ENCODE data around the gene RAB6C.
"Not testable (repeated sequence)": the region's sequence is repeated elsewhere in the genome, so short reads cannot be mapped to it uniquely, and the experiment has no call there.

Gene RAB6C

GRCh38 chr2:129998771-129999170, 19.3 kb downstream of the RAB6C start:
- not testable (repeated sequence) for H3K9ac ChIP-seq (ENCODE audit: low read length); H3K27me3 ChIP-seq (ENCODE audit: control insufficient read depth, insufficient read depth, low read length); H3K4me1 ChIP-seq (ENCODE audit: control insufficient read depth, low read depth, low read length); H3K4me3 ChIP-seq (ENCODE audit: low read length); H3K27ac ChIP-seq (ENCODE audit: low read length); H3K36me3 ChIP-seq (ENCODE audit: control insufficient read depth, low read depth, low read length); H3K9me3 ChIP-seq (ENCODE audit: control insufficient read depth, low read depth, low read length)

- H3K9me3 ChIP-seq (ENCODE audit: control insufficient read depth, low read depth, low read length); H3K4me3 ChIP-seq (ENCODE audit: low read length); H3K36me3 ChIP-seq (ENCODE audit: control insufficient read depth, low read depth, low read length): not testable (repeated sequence)
Measured at GRCh38 chr2:130005862-130006261, 26.4 kb downstream of the RAB6C start.

GRCh38 chr2:130016701-130017100, 37.2 kb downstream of the RAB6C start:
- not testable (repeated sequence) for H3K27me3 ChIP-seq (ENCODE audit: control insufficient read depth, insufficient read depth, low read length); H3K36me3 ChIP-seq (ENCODE audit: control insufficient read depth, low read depth, low read length); H3K4me1 ChIP-seq (ENCODE audit: control insufficient read depth, low read depth, low read length); H3K27ac ChIP-seq (ENCODE audit: low read length); H3K9me3 ChIP-seq (ENCODE audit: control insufficient read depth, low read depth, low read length); H3K9ac ChIP-seq (ENCODE audit: low read length); H3K4me3 ChIP-seq (ENCODE audit: low read length)

More at GRCh38 chr2:130005862-130006261, 26.4 kb downstream of the RAB6C start:
- not testable (repeated sequence) for H3K27ac ChIP-seq (ENCODE audit: low read length); H3K4me1 ChIP-seq (ENCODE audit: control insufficient read depth, low read depth, low read length); H3K9ac ChIP-seq (ENCODE audit: low read length)
- peaks cover 27% of the 10 kb centered on the region for H3K27me3 ChIP-seq (ENCODE audit: control insufficient read depth, insufficient read depth, low read length)

GRCh38 chr2:130019402-130019801, 39.9 kb downstream of the RAB6C start:
- H3K9me3 ChIP-seq (ENCODE audit: control insufficient read depth, low read depth, low read length), result no peaks in the 10 kb centered on the region
- H3K27me3 ChIP-seq (ENCODE audit: control insufficient read depth, insufficient read depth, low read length), result no peaks in the 10 kb centered on the region
- H3K36me3 ChIP-seq (ENCODE audit: control insufficient read depth, low read depth, low read length), result no peaks in the 10 kb centered on the region
- no peak overlapping the region for H3K27ac ChIP-seq (ENCODE audit: low read length)
- no peak overlapping the region for H3K9ac ChIP-seq (ENCODE audit: low read length)
- H3K4me1 ChIP-seq (ENCODE audit: control insufficient read depth, low read depth, low read length), result no peaks in the 10 kb centered on the region
- H3K4me3 ChIP-seq (ENCODE audit: low read length), result no peak overlapping the region

- H3K4me3 ChIP-seq (ENCODE audit: low read length); H3K36me3 ChIP-seq (ENCODE audit: control insufficient read depth, low read depth, low read length); H3K9ac ChIP-seq (ENCODE audit: low read length); H3K9me3 ChIP-seq (ENCODE audit: control insufficient read depth, low read depth, low read length); H3K27me3 ChIP-seq (ENCODE audit: control insufficient read depth, insufficient read depth, low read length); H3K4me1 ChIP-seq (ENCODE audit: control insufficient read depth, low read depth, low read length); H3K27ac ChIP-seq (ENCODE audit: low read length): not testable (repeated sequence)
Measured at GRCh38 chr2:130020069-130020468, 40.6 kb downstream of the RAB6C start.

- H3K27ac ChIP-seq (ENCODE audit: low read length); H3K9ac ChIP-seq (ENCODE audit: low read length); H3K4me3 ChIP-seq (ENCODE audit: low read length); H3K9me3 ChIP-seq (ENCODE audit: control insufficient read depth, low read depth, low read length); H3K4me1 ChIP-seq (ENCODE audit: control insufficient read depth, low read depth, low read length); H3K36me3 ChIP-seq (ENCODE audit: control insufficient read depth, low read depth, low read length); H3K27me3 ChIP-seq (ENCODE audit: control insufficient read depth, insufficient read depth, low read length): not testable (repeated sequence)
Measured at GRCh38 chr2:130025931-130026330, 46.5 kb downstream of the RAB6C start.
